IMR-90 (cell line): ENCODE measurements around the gene NRP1. TPM values are rescaled to one million over a fixed set of nuclear protein-coding genes. Genes with fewer than 3 reads are reported as not detected.

Experiments
- ATAC-seq: fragments of 200-7000 bp; cut with Tn5 transposase; 2 replicates; pipeline ENCODE4 v1.9.1; 2020; ENCODE audit warnings: low read depth, mild to moderate bottlenecking, moderate library complexity
- BruUV-seq: library from RNA; stranded (reverse); fragments of 400-500 nt; replicated peaks from 2 replicates; lab custom pipeline; 2021; lab: Mats Ljungman, UMichigan
- CTCF ChIA-PET: fragments of 300-600 bp; formaldehyde crosslinking; extraction: SDS; loops from one replicate; lab custom pipeline; 2021; ENCODE audit warnings: antibody characterized with exemption; lab: Yijun Ruan, JAX
- POLR2A ChIA-PET: fragments of 300-600 bp; sonication (Branson Sonifier 250); formaldehyde crosslinking; loops from one replicate; lab custom pipeline; 2022; ENCODE audit warnings: antibody characterized with exemption; ENCODE audit not compliant: unreplicated experiment; lab: Charles Lee
- DNase-seq: peaks from one replicate; pipeline ENCODE4 v3.0.0; 2013
- H2AFZ ChIP-seq: replicated peaks from 2 replicates; pipeline ENCODE3; 2013; ENCODE audit warnings: low read length, mild to moderate bottlenecking; ENCODE audit not compliant: poor library complexity
- H2AK5ac ChIP-seq: 2 replicates; pipeline ENCODE4 v1.6.1; 2013; ENCODE audit warnings: low read depth, low read length, inconsistent platforms
- H2AK9ac ChIP-seq: replicated peaks from 2 replicates; pipeline ENCODE3; 2013; ENCODE audit warnings: mild to moderate bottlenecking, low read depth, low read length, moderate library complexity; ENCODE audit not compliant: poor library complexity
- H2BK120ac ChIP-seq: 2 replicates; pipeline ENCODE4 v1.6.1; 2013; ENCODE audit warnings: low read depth, low read length, inconsistent platforms
- H2BK15ac ChIP-seq: 3 replicates; pipeline ENCODE4 v1.6.1; 2013; ENCODE audit warnings: low read depth, low read length, inconsistent platforms
- H2BK20ac ChIP-seq: 2 replicates; pipeline ENCODE4 v1.6.1; 2013; ENCODE audit warnings: low read depth, mild to moderate bottlenecking, inconsistent platforms, low read length, moderate library complexity
- H2BK5ac ChIP-seq: 2 replicates; pipeline ENCODE4 v1.6.1; 2013; ENCODE audit warnings: mild to moderate bottlenecking, low read depth, low read length, inconsistent platforms; ENCODE audit not compliant: poor library complexity, severe bottlenecking
- H3K14ac ChIP-seq: replicated peaks from 2 replicates; pipeline ENCODE4 v1.6.1; 2013; ENCODE audit warnings: low read depth, low read length, inconsistent platforms
- H3K18ac ChIP-seq: 2 replicates; pipeline ENCODE4 v1.6.1; 2013; ENCODE audit warnings: low read depth, low read length, control low read depth
- H3K23ac ChIP-seq: 2 replicates; pipeline ENCODE4 v1.6.1; 2013; ENCODE audit warnings: low read depth, low read length, inconsistent platforms
- H3K27ac ChIP-seq: 2 replicates; pipeline ENCODE4 v1.5.1; 2013; ENCODE audit warnings: mild to moderate bottlenecking, control low read depth, low read length; ENCODE audit not compliant: insufficient read depth
- H3K27me3 ChIP-seq: 2 replicates; pipeline ENCODE4 v1.6.1; 2013; ENCODE audit warnings: low read length; ENCODE audit not compliant: control insufficient read depth, insufficient read depth
- H3K36me3 ChIP-seq: 2 replicates; pipeline ENCODE4 v1.6.1; 2013; ENCODE audit warnings: low read length, mixed read lengths; ENCODE audit not compliant: control insufficient read depth, insufficient read depth
- H3K4ac ChIP-seq: 2 replicates; pipeline ENCODE4 v1.6.1; 2013; ENCODE audit warnings: low read depth, low read length, inconsistent platforms
- H3K4me1 ChIP-seq: 2 replicates; pipeline ENCODE4 v1.6.1; 2013; ENCODE audit warnings: low read length, mixed read lengths; ENCODE audit not compliant: control insufficient read depth, insufficient read depth
- H3K4me2 ChIP-seq: 2 replicates; pipeline ENCODE4 v1.6.1; 2013; ENCODE audit warnings: low read depth, mild to moderate bottlenecking, control low read depth, low read length, moderate library complexity
- H3K4me3 ChIP-seq: 2 replicates; pipeline ENCODE4 v1.5.1; 2013; ENCODE audit warnings: low read depth, mild to moderate bottlenecking, control low read depth, low read length, moderate library complexity; ENCODE audit not compliant: insufficient read depth
- H3K56ac ChIP-seq: 2 replicates; pipeline ENCODE4 v1.6.1; 2013; ENCODE audit warnings: low read length, inconsistent platforms; ENCODE audit not compliant: insufficient read depth; ENCODE audit errors: extremely low read depth
- H3K79me1 ChIP-seq, 2 experiments: 2 replicates each; pipeline ENCODE4 v1.6.1; 2013; ENCODE audit warnings: low read length in 2 of 2, inconsistent platforms in 1 of 2, low read depth in 1 of 2
- H3K9ac ChIP-seq: 2 replicates; pipeline ENCODE4 v1.6.1; 2013; ENCODE audit warnings: low read depth, low read length, control low read depth
- H3K9me1 ChIP-seq: 2 replicates; pipeline ENCODE4 v1.6.1; 2013; ENCODE audit warnings: low read length, inconsistent platforms; ENCODE audit not compliant: insufficient read depth
- H3K9me3 ChIP-seq: 2 replicates; pipeline ENCODE4 v1.6.1; 2013; ENCODE audit warnings: low read length; ENCODE audit not compliant: control insufficient read depth, insufficient read depth
- H4K20me1 ChIP-seq: 2 replicates; pipeline ENCODE4 v1.6.1; 2013; ENCODE audit warnings: low read length, inconsistent platforms; ENCODE audit not compliant: insufficient read depth
- H4K5ac ChIP-seq: 2 replicates; pipeline ENCODE4 v1.6.1; 2013; ENCODE audit warnings: mild to moderate bottlenecking, low read depth, low read length, control low read depth
- H4K8ac ChIP-seq, 2 experiments: 2 replicates each; pipeline ENCODE4 v1.6.1; 2013; ENCODE audit warnings: low read depth in 2 of 2, low read length in 2 of 2, control low read depth in 1 of 2, inconsistent platforms in 1 of 2
- H4K91ac ChIP-seq: 2 replicates; pipeline ENCODE4 v1.6.1; 2013; ENCODE audit warnings: low read depth, low read length, inconsistent platforms; ENCODE audit not compliant: insufficient read depth
- BHLHE40 ChIP-seq: fragments of 150-350 bp; IDR thresholded peaks from 2 replicates; pipeline ENCODE4 v1.6.1; 2016; ENCODE audit warnings: mild to moderate bottlenecking, low read depth, low read length
- CHD1 ChIP-seq: IDR thresholded peaks from 2 replicates; pipeline ENCODE4 v1.6.1; 2012; ENCODE audit warnings: low read depth, low read length, improper control_type of control experiment
- FOS ChIP-seq: fragments of 150-350 bp; IDR thresholded peaks from 2 replicates; pipeline ENCODE4 v1.6.1; 2016; ENCODE audit warnings: low read depth, low read length
- MAFK ChIP-seq: IDR thresholded peaks from 2 replicates; pipeline ENCODE4 v1.6.1; 2012; ENCODE audit warnings: low read depth, low read length, improper control_type of control experiment
- NFE2L2 ChIP-seq: fragments of 150-350 bp; IDR thresholded peaks from 2 replicates; pipeline ENCODE4 v1.6.1; 2016; ENCODE audit warnings: low read depth, mild to moderate bottlenecking, low read length
- POLR2A ChIP-seq: IDR thresholded peaks from 2 replicates; pipeline ENCODE4 v1.6.1; 2012; ENCODE audit warnings: mild to moderate bottlenecking, low read depth, low read length
- RAD21 ChIP-seq: IDR thresholded peaks from 2 replicates; pipeline ENCODE4 v1.6.1; 2012; ENCODE audit warnings: low read length, improper control_type of control experiment
- RCOR1 ChIP-seq: IDR thresholded peaks from 2 replicates; pipeline ENCODE4 v1.6.1; 2012; ENCODE audit warnings: mild to moderate bottlenecking, low read length, improper control_type of control experiment; ENCODE audit not compliant: insufficient replicate concordance
- SMC3 ChIP-seq: fragments of 150-350 bp; IDR thresholded peaks from 2 replicates; pipeline ENCODE4 v1.6.1; 2016; ENCODE audit warnings: low read depth, mild to moderate bottlenecking, antibody characterized with exemption, low read length, moderate library complexity
- USF2 ChIP-seq: fragments of 150-350 bp; IDR thresholded peaks from 2 replicates; pipeline ENCODE4 v1.6.1; 2017; ENCODE audit warnings: mild to moderate bottlenecking, antibody characterized with exemption, low read length, low read depth
- WGBS, 2 experiments: methylation state at CpG; one replicate each; pipeline versions ENCODE4 v1.1.5 to v1.1.7; 2013; ENCODE audit warnings: missing lambda C conversion rate in 2 of 2; ENCODE audit not compliant: insufficient read length in 1 of 2; ENCODE audit errors: extremely low coverage in 2 of 2; 5-methylcytosine and 5-hydroxymethylcytosine counted together
- dilution Hi-C: fragments of 300-500 bp; cut with HindIII; formaldehyde crosslinking; loops from one replicate; pipeline ENCODE4 v1.14.3; 2018; ENCODE audit warnings: low sequenced_read_pairs; ENCODE audit not compliant: unreplicated experiment
- in situ Hi-C: fragments of 300-500 bp; cut with MboI; formaldehyde crosslinking; loops from 3 replicates; pipeline ENCODE4 v1.14.3; 2019; ENCODE audit warnings: low sequenced_read_pairs, inconsistent platforms, mixed read lengths
- intact Hi-C: fragments of 100-400 bp; cut with micrococcal nuclease; formaldehyde crosslinking; loops from 2 replicates; pipeline ENCODE4 v1.10.0; 2022
- polyA plus RNA-seq, 3 experiments: library from polyadenylated mRNA; depleted of rRNA; stranded (reverse); fragments of >200 nt; gene quantifications; 2 replicates each; pipeline ENCODE4 v1.2.3, GENCODE V29; 2012; ENCODE audit warnings: low replicate concordance in 1 of 3
- total RNA-seq: library from RNA; depleted of rRNA; stranded (reverse); fragments of >200 nt; gene quantifications from 2 replicates; pipeline ENCODE4 v1.2.3, GENCODE V29; 2012

The NRP1 gene
- total and polyA plus RNA-seq, 2 of the 4 experiments (the other 2 are of a cell fraction): 108 to 227 TPM

GRCh38 chr10:33249659-33250345 is 84.7 kb downstream of the NRP1 start:
- ATAC-seq: no peak

More at GRCh38 chr10:33249659-33250345, 84.7 kb downstream of the NRP1 start:
- ChIA-PET POLR2A (no interaction called here), CTCF (interaction anchor here (0.6 kb wide), 1 partner anchor 10 kb away, joined by 7 read pairs; no protein-coding TSS in a partner anchor)
- Histone ChIP-seq H3K9me3 (no peaks in the 10 kb centered on the region), H3K23ac (no peak overlapping the region), H2BK5ac (peak overlapping the region; percentile 92), H3K9me1 (peaks cover 18% of the 10 kb centered on the region), H3K79me1 (peaks cover 27 to 55% of the 10 kb centered on the region in 2 experiments), H3K36me3 (peaks cover 32% of the 10 kb centered on the region), H2AK5ac (peak overlapping the region; percentile 73), H2AK9ac (no peak overlapping the region), H2AFZ (no peak overlapping the region), H2BK15ac (peak overlapping the region; percentile 63; the same call in 2 of the 3 replicates), H3K18ac (peak overlapping the region; percentile 95; the same call in 1 of the 2 replicates), H3K14ac (peak overlapping the region; percentile 17; the same call in 1 of the 2 replicates), H3K4me1 (peaks cover 14% of the 10 kb centered on the region), H3K4me3 (no peak overlapping the region), H4K8ac (peak overlapping the region; percentile 58 to 60; a peak in 3 of 4 replicates), H4K20me1 (no peaks in the 10 kb centered on the region), H2BK20ac (peak overlapping the region; percentile 34), H3K4me2 (no peak overlapping the region; the same call in 1 of the 2 replicates), H2BK120ac (peak overlapping the region; percentile 23; the same call in 1 of the 2 replicates), H3K27ac (no peak overlapping the region), H3K56ac (no peak overlapping the region), H4K5ac (peak overlapping the region; percentile 10; the same call in 1 of the 2 replicates), H3K4ac (peak overlapping the region; percentile 3; the same call in 1 of the 2 replicates), H3K9ac (no peak overlapping the region), H3K27me3 (no peaks in the 10 kb centered on the region), H4K91ac (peak overlapping the region; percentile 14; the same call in 1 of the 2 replicates)
- intact Hi-C loops: no loop called here
- in situ Hi-C loops: no loop called here
- DNase-seq: no peak
- WGBS, 2 experiments: no CpG with 5 or more reads among the region's 7 CpGs
- no TSS peak for BruUV-seq
- no peak for TF ChIP-seq FOS
- no peak for TF ChIP-seq POLR2A
- TF ChIP-seq CHD1: no peak
- no peak for TF ChIP-seq RAD21
- no peak for TF ChIP-seq USF2
- no peak for TF ChIP-seq BHLHE40
- no peak for TF ChIP-seq NFE2L2
- TF ChIP-seq SMC3: no peak
- TF ChIP-seq RCOR1: no peak
- no peak for TF ChIP-seq MAFK
- dilution Hi-C loops: no loop called here
